GM12875 (cell line): Measurements from ENCODE around the gene TRAM2.

Experiments
- H3K4me3 ChIP-seq: one replicate; pipeline ENCODE4 v1.5.1; 2011; ENCODE audit warnings: low read depth, low read length, control low read depth
- TF ChIP-seq, protein P1 (sequence below): IDR thresholded peaks from 2 replicates; pipeline ENCODE4 v1.5.1; 2011; ENCODE audit warnings: low read depth, mild to moderate bottlenecking, control low read depth, inconsistent platforms, low read length, moderate library complexity, borderline replicate concordance; ENCODE audit not compliant: insufficient read depth

Gene TRAM2

GRCh38 chr6:52538252-52538900 is 38.5 kb downstream of the TRAM2 start:
- TF ChIP-seq, protein P1, sequence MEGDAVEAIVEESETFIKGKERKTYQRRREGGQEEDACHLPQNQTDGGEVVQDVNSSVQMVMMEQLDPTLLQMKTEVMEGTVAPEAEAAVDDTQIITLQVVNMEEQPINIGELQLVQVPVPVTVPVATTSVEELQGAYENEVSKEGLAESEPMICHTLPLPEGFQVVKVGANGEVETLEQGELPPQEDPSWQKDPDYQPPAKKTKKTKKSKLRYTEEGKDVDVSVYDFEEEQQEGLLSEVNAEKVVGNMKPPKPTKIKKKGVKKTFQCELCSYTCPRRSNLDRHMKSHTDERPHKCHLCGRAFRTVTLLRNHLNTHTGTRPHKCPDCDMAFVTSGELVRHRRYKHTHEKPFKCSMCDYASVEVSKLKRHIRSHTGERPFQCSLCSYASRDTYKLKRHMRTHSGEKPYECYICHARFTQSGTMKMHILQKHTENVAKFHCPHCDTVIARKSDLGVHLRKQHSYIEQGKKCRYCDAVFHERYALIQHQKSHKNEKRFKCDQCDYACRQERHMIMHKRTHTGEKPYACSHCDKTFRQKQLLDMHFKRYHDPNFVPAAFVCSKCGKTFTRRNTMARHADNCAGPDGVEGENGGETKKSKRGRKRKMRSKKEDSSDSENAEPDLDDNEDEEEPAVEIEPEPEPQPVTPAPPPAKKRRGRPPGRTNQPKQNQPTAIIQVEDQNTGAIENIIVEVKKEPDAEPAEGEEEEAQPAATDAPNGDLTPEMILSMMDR = no peak
- no peak overlapping the region for H3K4me3 ChIP-seq

DNA sequence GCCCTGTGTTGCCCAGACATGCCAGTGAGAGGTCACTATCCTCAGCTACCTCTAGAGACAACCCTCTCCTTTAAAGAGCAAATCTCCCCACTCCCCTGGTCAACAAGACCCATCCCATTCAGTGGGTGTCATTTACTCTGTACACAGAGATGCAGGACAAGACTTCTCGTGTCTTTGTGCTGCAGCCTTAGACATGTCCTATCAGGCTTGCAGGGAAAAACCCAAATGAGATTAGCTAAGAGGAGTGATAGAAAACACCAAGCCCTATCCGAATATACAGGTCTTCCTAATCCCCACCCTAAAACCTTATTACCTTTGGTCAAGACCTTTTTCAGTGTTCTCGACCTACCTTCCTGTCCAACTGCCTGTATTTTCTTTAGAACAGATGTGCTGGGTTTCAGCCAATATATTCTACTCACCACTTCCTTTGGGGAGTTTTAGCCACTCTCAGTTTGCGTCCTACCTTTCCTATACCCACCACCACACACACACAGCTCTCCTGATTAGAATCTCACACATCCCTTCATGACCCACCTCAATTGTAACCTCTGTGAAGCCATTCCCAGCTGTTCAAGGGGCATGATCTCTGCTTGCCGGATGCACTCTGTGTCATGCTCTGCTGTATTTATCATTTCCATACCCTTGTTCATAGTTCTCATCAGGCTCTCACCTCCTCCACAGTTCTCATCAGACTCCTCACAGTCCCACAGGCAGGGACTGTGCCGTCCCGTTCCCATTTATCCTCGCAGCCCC is 39.7 kb downstream of the TRAM2 start:
- TF ChIP-seq, protein P1 = no peak
- H3K4me3 ChIP-seq = no peak overlapping the region

- TF ChIP-seq, protein P1 = no peak
- no peak overlapping the region for H3K4me3 ChIP-seq
Observed at GRCh38 chr6:52536424-52536916, 40.4 kb downstream of the TRAM2 start.

DNA sequence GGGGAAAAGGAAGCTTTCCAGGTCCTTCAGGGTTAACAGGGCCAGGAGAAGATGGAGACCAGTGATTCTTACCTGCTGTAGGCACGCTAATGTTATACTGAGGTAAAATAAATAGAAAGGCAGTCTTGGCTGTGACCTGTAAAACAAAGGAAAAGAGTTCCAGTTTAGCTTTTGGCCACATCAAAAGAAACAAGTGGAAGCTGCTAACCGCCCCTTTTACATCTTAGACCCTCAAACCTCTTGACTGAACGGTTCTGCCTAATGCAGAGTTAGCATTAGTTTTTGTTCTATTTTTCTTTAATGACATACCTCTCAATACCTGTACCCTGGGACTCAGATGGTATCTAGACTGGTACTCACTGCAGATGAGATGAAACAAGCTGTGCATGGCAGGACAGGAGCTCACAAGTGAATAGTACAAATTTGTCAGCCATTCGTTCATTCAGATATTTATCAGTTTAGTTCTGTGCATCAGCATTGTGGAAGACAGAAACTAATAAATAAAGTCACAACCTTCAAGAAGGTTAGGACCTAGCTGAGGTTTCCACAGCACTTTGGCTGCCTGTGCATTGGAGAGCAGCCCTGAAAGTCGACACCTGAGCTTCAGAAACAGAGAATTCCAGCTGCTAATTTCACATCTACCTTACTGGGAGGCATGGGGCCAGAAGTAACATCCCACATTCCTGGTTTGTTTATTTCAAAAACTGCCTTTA is 41.0 kb downstream of the TRAM2 start:
- no peak overlapping the region for H3K4me3 ChIP-seq
- TF ChIP-seq, protein P1 = no peak

DNA sequence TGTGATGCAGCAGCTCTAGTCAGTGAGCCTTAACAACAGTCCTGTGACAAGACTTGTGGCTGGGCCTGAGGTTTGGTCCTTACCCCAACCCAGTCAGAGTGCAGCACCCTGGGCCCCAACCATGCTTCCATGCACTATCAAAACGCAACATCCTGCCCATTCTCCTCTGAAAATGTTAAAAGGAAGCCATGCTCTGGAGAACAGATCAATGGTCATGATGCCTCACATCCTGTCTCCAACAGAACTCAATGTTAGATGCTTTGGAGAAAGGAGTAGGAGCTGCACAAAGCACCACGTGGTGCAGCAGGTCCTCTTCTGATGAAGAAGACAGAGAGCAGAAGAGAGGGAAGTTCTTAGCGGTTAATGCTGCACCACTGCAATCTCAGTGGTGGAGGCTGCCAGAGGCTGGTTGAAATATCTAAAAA is 41.9 kb downstream of the TRAM2 start:
- TF ChIP-seq, protein P1 = no peak
- H3K4me3 ChIP-seq = no peak overlapping the region

DNA sequence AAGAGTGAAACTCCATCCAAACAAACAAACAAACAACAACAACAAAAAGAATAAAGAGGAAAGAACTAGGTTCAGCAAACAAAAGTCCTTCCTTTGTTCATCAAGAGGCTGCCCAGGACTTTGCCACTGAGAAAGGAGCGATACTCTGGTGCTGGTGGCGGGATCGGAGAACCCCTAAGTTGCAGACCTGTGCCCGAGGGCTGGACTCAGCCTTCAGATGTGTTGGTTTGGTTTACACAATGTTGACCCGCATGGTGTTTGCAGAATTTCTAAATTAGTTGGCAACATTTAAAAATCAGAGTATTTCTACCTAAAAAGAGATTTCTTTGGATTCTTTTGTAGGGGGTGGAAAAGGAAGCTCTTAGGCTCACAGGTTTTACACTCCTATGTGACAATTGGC is 42.5 kb downstream of the TRAM2 start:
- TF ChIP-seq, protein P1 = no peak
- H3K4me3 ChIP-seq = no peak overlapping the region

- TF ChIP-seq, protein P1 = no peak
- no peak overlapping the region for H3K4me3 ChIP-seq
Observed at GRCh38 chr6:52533491-52533890, 43.4 kb downstream of the TRAM2 start.
